Progenitor cell of endocrine pancreas (in vitro differentiated cells): Measurements from ENCODE around the gene GRIK2. TPM values are rescaled to one million over a fixed set of nuclear protein-coding genes. Genes with fewer than 3 reads are reported as not detected.

Source experiments
- DNase-seq: peaks from one replicate; pipeline ENCODE4 v3.0.0; 2021; ENCODE audit warnings: low spot score; ENCODE audit not compliant: unreplicated experiment
- H3K27ac Mint-ChIP-seq: 2 replicates; pipeline ENCODE4 v1.8.0; 2021; ENCODE audit warnings: mild to moderate bottlenecking, moderate library complexity, mixed read lengths
- H3K27me3 Mint-ChIP-seq: 2 replicates; pipeline ENCODE4 v1.8.0; 2021; ENCODE audit warnings: mixed read lengths
- H3K36me3 Mint-ChIP-seq: 2 replicates; pipeline ENCODE4 v1.8.0; 2022; ENCODE audit warnings: mixed read lengths; ENCODE audit not compliant: insufficient read depth
- H3K4me1 Mint-ChIP-seq: 2 replicates; pipeline ENCODE4 v1.8.0; 2021; ENCODE audit warnings: low read depth, mixed read lengths
- H3K4me3 Mint-ChIP-seq: 2 replicates; pipeline ENCODE4 v1.8.0; 2021; ENCODE audit warnings: low read depth, mild to moderate bottlenecking, moderate library complexity, mixed read lengths
- H3K9me3 Mint-ChIP-seq: 2 replicates; pipeline ENCODE4 v1.8.0; 2021; ENCODE audit warnings: low read depth, mixed read lengths
- CTCF ChIP-seq: fragments of 200-600 bp; sonication (generic); IDR thresholded peaks from one replicate; pipeline ENCODE4 v1.5.0; 2021; ENCODE audit warnings: antibody characterized with exemption, mild to moderate bottlenecking; ENCODE audit not compliant: unreplicated experiment
- total RNA-seq: library from RNA; stranded (reverse); gene quantifications from 2 replicates; pipeline ENCODE4 v1.2.1, GENCODE V29; 2021

Gene GRIK2
- total RNA-seq, 1 donor from 2014 or later, result 6.3 TPM

GRCh38 chr6:101391772-101392585 lies 1.5 kb upstream of the GRIK2 start:
- no peaks in the 10 kb centered on the region for H3K36me3 Mint-ChIP-seq

GRCh38 chr6:101392586-101393230 lies 800 bp upstream of the GRIK2 start:
- no peaks in the 10 kb centered on the region for H3K9me3 Mint-ChIP-seq
- H3K4me3 Mint-ChIP-seq, result peak overlapping the region; percentile 83
- no peak overlapping the region for H3K27ac Mint-ChIP-seq
- H3K27me3 Mint-ChIP-seq, result peaks cover 73% of the 10 kb centered on the region
- no peak for DNase-seq
- no peaks in the 10 kb centered on the region for H3K36me3 Mint-ChIP-seq
- TF ChIP-seq CTCF, result no peak
- H3K4me1 Mint-ChIP-seq, result peaks cover 13% of the 10 kb centered on the region

More at GRCh38 chr6:101391772-101392585, 1.5 kb upstream of the GRIK2 start:
- Mint-ChIP-seq H3K27me3 (peaks cover 77% of the 10 kb centered on the region), H3K9me3 (no peaks in the 10 kb centered on the region), H3K27ac (no peak overlapping the region), H3K4me1 (peaks cover 13% of the 10 kb centered on the region), H3K4me3 (peak overlapping the region; percentile 83)
- no peak for DNase-seq
- TF ChIP-seq CTCF, result no peak

GRCh38 chr6:101393829-101394251 lies 332 bp downstream of the GRIK2 start:
- Mint-ChIP-seq H3K27me3 (peaks cover 69% of the 10 kb centered on the region), H3K4me3 (peak overlapping the region; percentile 83), H3K9me3 (no peaks in the 10 kb centered on the region), H3K36me3 (no peaks in the 10 kb centered on the region), H3K4me1 (peaks cover 13% of the 10 kb centered on the region), H3K27ac (no peak overlapping the region)
- no peak for TF ChIP-seq CTCF
- DNase-seq, result no peak

DNA sequence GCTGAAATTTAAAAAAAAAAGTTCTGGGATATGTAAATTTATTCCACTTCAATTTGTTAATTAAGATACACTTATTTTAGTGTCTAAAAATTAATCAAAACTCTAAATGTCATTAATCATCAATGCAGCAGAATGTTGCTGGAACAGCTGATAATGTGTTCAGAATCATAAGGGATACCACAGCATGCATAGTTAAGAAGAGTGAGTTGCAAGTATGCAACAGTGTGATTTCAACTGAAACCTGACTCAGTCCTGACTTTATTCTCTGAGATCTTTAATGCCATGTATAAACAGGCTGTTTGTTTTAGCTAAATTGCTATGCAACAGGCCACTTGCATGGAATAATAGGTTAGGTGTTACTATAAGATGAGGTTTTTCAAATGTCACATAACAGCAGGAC lies 1.4 kb downstream of the GRIK2 start:
- Mint-ChIP-seq H3K4me1 (peaks cover 16% of the 10 kb centered on the region), H3K4me3 (no peak overlapping the region), H3K9me3 (no peaks in the 10 kb centered on the region), H3K27me3 (peaks cover 72% of the 10 kb centered on the region), H3K36me3 (no peaks in the 10 kb centered on the region), H3K27ac (no peak overlapping the region)
- no peak for DNase-seq
- TF ChIP-seq CTCF, result no peak

DNA sequence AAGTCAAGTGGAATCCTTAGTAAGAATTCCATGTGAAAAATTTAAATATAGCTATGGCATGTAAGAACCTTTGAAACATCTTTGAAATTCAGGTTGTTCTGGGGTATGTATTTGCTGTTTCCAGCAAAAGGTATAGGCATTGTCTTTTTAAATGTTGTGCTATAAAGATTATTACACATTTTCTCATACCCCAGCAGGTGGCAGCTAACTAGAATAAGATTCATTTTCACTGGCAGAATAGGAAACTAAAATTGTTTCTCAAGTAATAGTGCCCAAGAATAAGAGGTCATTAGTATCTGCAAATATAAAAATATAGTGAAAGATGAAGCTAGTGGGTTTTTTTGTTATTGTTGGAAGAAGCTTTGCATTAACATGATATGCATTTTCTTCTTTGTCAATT lies 1.8 kb downstream of the GRIK2 start:
- Mint-ChIP-seq H3K27me3 (peaks cover 72% of the 10 kb centered on the region), H3K36me3 (no peaks in the 10 kb centered on the region), H3K4me1 (peaks cover 16% of the 10 kb centered on the region), H3K4me3 (no peak overlapping the region), H3K9me3 (no peaks in the 10 kb centered on the region), H3K27ac (no peak overlapping the region)
- peak; percentile 24 for TF ChIP-seq CTCF
- DNase-seq, result no peak
